Natural killer cell (primary cell): ENCODE results near the gene ATXN1. TPM values are rescaled to one million over a fixed set of nuclear protein-coding genes. Genes with fewer than 3 reads are reported as not detected.

Experiments
- ATAC-seq, 3 donors: fragments of 150-1000 bp in 2 of 3; fragments of 200-7000 bp in 1 of 3; cut with Tn5 transposase; 1 replicate in 1 of 3; 2 replicates in 2 of 3; pipeline ENCODE4 v1.10.0; 2021; ENCODE audit warnings: mild to moderate bottlenecking in 2 of 3, moderate library complexity in 2 of 3
- DNase-seq, 2 donors: peaks; one replicate each; pipeline versions ENCODE4 v3.0.0 to v3.0.0-alpha.2; 2013 to 2021; ENCODE audit warnings: mixed read lengths in 1 of 2
- H3K27ac ChIP-seq: one replicate; pipeline ENCODE4 v1.5.1; 2013; ENCODE audit warnings: mild to moderate bottlenecking, low read length
- H3K27me3 ChIP-seq: one replicate; pipeline ENCODE4 v1.6.1; 2013; ENCODE audit warnings: low read length; ENCODE audit not compliant: control insufficient read depth, insufficient read depth
- H3K36me3 ChIP-seq: one replicate; pipeline ENCODE4 v1.6.1; 2013; ENCODE audit warnings: low read length; ENCODE audit not compliant: control insufficient read depth, insufficient read depth
- H3K4me1 ChIP-seq: one replicate; pipeline ENCODE4 v1.6.1; 2013; ENCODE audit warnings: low read length; ENCODE audit not compliant: control insufficient read depth, insufficient read depth
- H3K4me3 ChIP-seq: one replicate; pipeline ENCODE4 v1.5.1; 2013; ENCODE audit warnings: low read length
- H3K9me3 ChIP-seq: one replicate; pipeline ENCODE4 v1.6.1; 2013; ENCODE audit warnings: low read length; ENCODE audit not compliant: control insufficient read depth, insufficient read depth
- H3K27ac Mint-ChIP-seq, 2 donors: one replicate each; pipeline ENCODE4 v1.8.0; 2022; ENCODE audit warnings: mild to moderate bottlenecking in 2 of 2, mixed read lengths in 2 of 2, moderate library complexity in 1 of 2
- H3K27me3 Mint-ChIP-seq, 2 donors: one replicate each; pipeline ENCODE4 v1.8.0; 2022; ENCODE audit warnings: low read depth in 2 of 2, mixed read lengths in 2 of 2
- H3K36me3 Mint-ChIP-seq: one replicate; pipeline ENCODE4 v1.8.0; 2022; ENCODE audit warnings: mixed read lengths
- H3K4me1 Mint-ChIP-seq, 2 donors: one replicate each; pipeline ENCODE4 v1.8.0; 2022; ENCODE audit warnings: mixed read lengths in 2 of 2
- H3K4me3 Mint-ChIP-seq: one replicate; pipeline ENCODE4 v1.8.0; 2022; ENCODE audit warnings: mild to moderate bottlenecking, moderate library complexity, mixed read lengths
- H3K9me3 Mint-ChIP-seq, 2 donors: one replicate each; pipeline ENCODE4 v1.8.0; 2022; ENCODE audit warnings: mixed read lengths in 2 of 2
- CTCF ChIP-seq: fragments of 200-600 bp; IDR thresholded peaks from one replicate; pipeline ENCODE4 v1.8.0; 2022; ENCODE audit warnings: antibody characterized with exemption
- WGBS: methylation state at CpG from one replicate; pipeline ENCODE4 v1.1.7; 2013; ENCODE audit warnings: missing lambda C conversion rate; ENCODE audit not compliant: insufficient coverage; 5-methylcytosine and 5-hydroxymethylcytosine counted together
- intact Hi-C: fragments of 100-400 bp; cut with micrococcal nuclease; formaldehyde crosslinking; loops from one replicate; pipeline ENCODE4 v1.14.2; 2022
- total RNA-seq, 4 donors: library from RNA; stranded (reverse); fragments of 120-200 nt in 1 of 4; gene quantifications; one replicate each; pipeline versions ENCODE4 v1.2.3 to v1.2.4, GENCODE V29; 2013 to 2022

ATXN1 gene
- total RNA-seq, 3 donors from 2014 or later (not counting 1 experiment from before 2014, with no cell fraction given): 90.4 to 120 (median 97.9) TPM

GRCh38 chr6:16721977-16722376, 39.3 kb downstream of the ATXN1 start:
- Histone ChIP-seq H3K4me1 (no peaks in the 10 kb centered on the region), H3K4me3 (no peak overlapping the region), H3K27me3 (no peaks in the 10 kb centered on the region), H3K9me3 (no peaks in the 10 kb centered on the region), H3K36me3 (no peaks in the 10 kb centered on the region), H3K27ac (no peak overlapping the region)
- ATAC-seq: no peak
- Mint-ChIP-seq H3K27ac (no peak overlapping the region), H3K4me3 (no peak overlapping the region), H3K4me1 (peaks cover 16 to 17% of the 10 kb centered on the region in 2 donors), H3K9me3 (no peaks in the 10 kb centered on the region), H3K36me3 (no peaks in the 10 kb centered on the region), H3K27me3 (no peaks in the 10 kb centered on the region)
- TF ChIP-seq CTCF: no peak
- WGBS: 95% methylated on average over 4 of the region's 5 CpGs
- intact Hi-C loops: no loop called here
- no peak for DNase-seq

DNA sequence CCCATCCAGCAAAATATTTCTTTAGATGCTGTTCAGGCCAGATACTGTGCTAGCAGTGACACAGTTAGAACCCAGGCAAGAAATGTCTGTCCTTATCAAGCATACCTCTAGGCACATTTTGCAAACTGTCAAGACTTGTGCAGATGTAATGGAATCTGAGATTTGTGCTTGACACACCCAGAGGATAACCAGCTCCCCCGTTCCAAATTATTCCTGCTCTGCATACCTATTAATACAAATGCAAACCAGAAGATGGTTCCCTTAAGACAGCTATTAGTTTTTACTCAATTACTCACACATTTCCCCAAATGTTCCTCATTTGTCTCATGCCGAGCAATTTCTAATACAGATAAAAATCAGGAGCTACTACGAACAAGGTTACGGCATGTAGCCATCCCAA, 40.4 kb downstream of the ATXN1 start:
- Mint-ChIP-seq H3K4me3 (no peak overlapping the region), H3K27ac (no peak overlapping the region), H3K27me3 (no peaks in the 10 kb centered on the region), H3K9me3 (no peaks in the 10 kb centered on the region), H3K36me3 (no peaks in the 10 kb centered on the region), H3K4me1 (peaks cover 20 to 21% of the 10 kb centered on the region in 2 donors)
- Histone ChIP-seq H3K4me1 (no peaks in the 10 kb centered on the region), H3K27ac (no peak overlapping the region), H3K4me3 (no peak overlapping the region), H3K9me3 (no peaks in the 10 kb centered on the region), H3K36me3 (no peaks in the 10 kb centered on the region), H3K27me3 (no peaks in the 10 kb centered on the region)
- intact Hi-C loops: no loop called here
- WGBS: 100% methylated on average over 4 of the region's 4 CpGs
- no peak for ATAC-seq
- no peak for DNase-seq
- TF ChIP-seq CTCF: no peak

- Mint-ChIP-seq H3K9me3 (no peaks in the 10 kb centered on the region), H3K4me3 (no peak overlapping the region), H3K27ac (no peak overlapping the region), H3K36me3 (no peaks in the 10 kb centered on the region), H3K27me3 (no peaks in the 10 kb centered on the region), H3K4me1 (peaks cover 21 to 27% of the 10 kb centered on the region in 2 donors)
- 90% methylated on average over 6 of the region's 8 CpGs for WGBS
- H3K4me1 ChIP-seq: no peaks in the 10 kb centered on the region
- no peak overlapping the region for H3K27ac ChIP-seq
- H3K4me3 ChIP-seq: no peak overlapping the region
- no peak for ATAC-seq
- intact Hi-C loops: no loop called here
- no peaks in the 10 kb centered on the region for H3K36me3 ChIP-seq
- no peaks in the 10 kb centered on the region for H3K9me3 ChIP-seq
- TF ChIP-seq CTCF: no peak
- DNase-seq: no peak
- H3K27me3 ChIP-seq: no peaks in the 10 kb centered on the region
These were observed 41.8 kb downstream of the ATXN1 start for GRCh38 chr6:16719488-16719887.

GRCh38 chr6:16718356-16718755, 42.9 kb downstream of the ATXN1 start:
- no peaks in the 10 kb centered on the region for H3K36me3 Mint-ChIP-seq
- H3K9me3 Mint-ChIP-seq: no peaks in the 10 kb centered on the region
- whole genome bisulfite sequencing: 64% methylated on average over 1 of the region's 3 CpGs
- Histone ChIP-seq H3K27me3 (no peaks in the 10 kb centered on the region), H3K27ac (no peak overlapping the region), H3K36me3 (no peaks in the 10 kb centered on the region), H3K9me3 (no peaks in the 10 kb centered on the region), H3K4me1 (peaks cover 6% of the 10 kb centered on the region), H3K4me3 (no peak overlapping the region)
- intact Hi-C loops: no loop called here
- H3K27me3 Mint-ChIP-seq: no peaks in the 10 kb centered on the region
- H3K27ac Mint-ChIP-seq: no peak overlapping the region
- H3K4me1 Mint-ChIP-seq: peaks cover 23 to 33% of the 10 kb centered on the region in 2 donors
- H3K4me3 Mint-ChIP-seq: no peak overlapping the region
- DNase-seq: no peak
- no peak for TF ChIP-seq CTCF
- ATAC-seq: no peak
